GM19397 (cell line): ENCODE data around the gene ARHGEF17.

Source experiments
- ATAC-seq: cut with Tn5 transposase; IDR thresholded peaks from one replicate; pipeline ENCODE4 v1.9.1; 2021; ENCODE audit warnings: mild to moderate bottlenecking, moderate library complexity; ENCODE audit not compliant: unreplicated experiment

ARHGEF17 gene

DNA sequence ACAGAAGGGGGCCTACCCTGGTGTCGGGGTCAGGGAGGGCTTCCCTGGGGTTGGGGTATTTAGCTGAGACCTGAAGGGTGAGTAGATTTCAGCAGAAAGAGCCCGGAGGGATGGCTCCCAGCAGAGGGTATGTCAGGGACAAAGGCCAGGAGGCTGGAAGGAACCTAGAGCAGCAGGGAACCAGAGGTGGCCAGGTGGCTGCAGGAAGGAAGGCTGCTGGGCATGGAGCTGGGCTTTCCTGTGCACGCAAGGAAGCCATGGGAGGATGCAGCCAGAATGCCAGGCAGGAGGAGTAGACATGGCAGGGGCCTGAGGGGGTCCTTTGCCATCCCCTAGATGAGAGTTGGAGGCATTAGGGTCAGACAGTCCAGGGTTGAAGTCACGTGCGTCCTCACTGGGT lies 40.8 kb downstream of the ARHGEF17 start:
- ATAC-seq = no peak

GRCh38 chr11:73349633-73350032 lies 41.6 kb downstream of the ARHGEF17 start:
- ATAC-seq = no peak

- no peak for ATAC-seq
Observed at GRCh38 chr11:73350908-73351636, 43.0 kb downstream of the ARHGEF17 start.

GRCh38 chr11:73353422-73353821 lies 45.3 kb downstream of the ARHGEF17 start:
- ATAC-seq = no peak

GRCh38 chr11:73355109-73355508 lies 47.0 kb downstream of the ARHGEF17 start:
- no peak for ATAC-seq

DNA sequence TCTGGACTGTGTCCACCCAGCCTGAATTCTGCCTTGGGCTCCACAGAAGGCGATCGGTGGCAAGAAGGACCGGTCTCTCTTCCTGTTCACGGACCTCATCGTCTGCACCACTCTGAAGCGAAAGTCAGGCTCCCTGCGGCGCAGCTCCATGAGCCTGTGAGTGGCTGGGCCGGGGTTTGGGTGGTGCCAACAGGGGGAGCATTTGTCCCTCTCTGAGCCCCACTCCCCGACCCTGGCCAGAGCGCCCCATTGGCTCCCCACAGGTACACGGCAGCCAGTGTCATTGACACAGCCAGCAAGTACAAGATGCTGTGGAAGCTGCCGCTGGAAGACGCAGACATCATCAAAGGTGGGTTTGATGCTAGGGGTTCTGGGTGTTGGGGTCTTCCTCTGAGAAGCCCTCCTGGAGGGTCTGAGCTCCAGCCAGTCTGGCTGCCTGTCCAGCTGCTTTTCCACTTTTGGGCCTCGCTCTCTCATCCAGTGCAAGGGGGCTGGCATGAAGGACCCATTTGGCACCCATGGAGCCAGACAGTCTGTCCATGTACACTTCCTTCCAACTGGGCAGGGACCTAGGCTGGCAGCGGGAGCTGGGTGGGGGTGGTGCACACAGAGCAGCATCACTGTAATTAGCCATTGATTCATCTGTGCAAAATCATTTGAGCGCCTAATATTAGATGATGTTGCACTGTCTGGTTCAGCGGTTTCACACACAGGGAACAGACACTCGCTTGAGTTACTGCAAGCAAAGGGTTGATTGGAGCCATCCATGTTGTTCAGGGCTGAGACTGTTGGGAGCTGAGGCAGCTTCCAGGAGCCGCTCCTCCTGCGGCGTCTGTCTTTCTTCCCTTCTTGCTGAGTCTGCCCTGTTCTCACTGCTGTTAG lies 49.1 kb downstream of the ARHGEF17 start:
- ATAC-seq = no peak

DNA sequence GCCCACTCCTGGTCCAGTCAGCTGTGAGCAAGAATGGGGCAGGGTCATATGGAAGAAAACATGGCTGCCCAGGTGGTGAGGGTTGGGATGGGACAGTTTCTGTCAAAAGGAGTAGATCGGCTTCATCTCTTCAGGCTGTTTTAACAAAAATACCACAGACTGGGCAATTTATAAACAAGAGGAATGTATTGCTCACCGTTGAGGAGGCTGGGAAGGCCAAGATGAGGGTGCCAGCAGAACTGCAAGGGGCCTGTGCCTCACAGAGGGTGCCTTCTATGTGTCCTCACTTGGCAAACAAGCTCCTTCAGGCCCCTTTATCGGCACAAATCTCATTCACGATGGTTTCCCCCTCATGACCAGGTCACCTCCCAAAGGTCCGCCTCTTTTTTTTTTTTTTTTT lies 50.0 kb downstream of the ARHGEF17 start:
- ATAC-seq = no peak

DNA sequence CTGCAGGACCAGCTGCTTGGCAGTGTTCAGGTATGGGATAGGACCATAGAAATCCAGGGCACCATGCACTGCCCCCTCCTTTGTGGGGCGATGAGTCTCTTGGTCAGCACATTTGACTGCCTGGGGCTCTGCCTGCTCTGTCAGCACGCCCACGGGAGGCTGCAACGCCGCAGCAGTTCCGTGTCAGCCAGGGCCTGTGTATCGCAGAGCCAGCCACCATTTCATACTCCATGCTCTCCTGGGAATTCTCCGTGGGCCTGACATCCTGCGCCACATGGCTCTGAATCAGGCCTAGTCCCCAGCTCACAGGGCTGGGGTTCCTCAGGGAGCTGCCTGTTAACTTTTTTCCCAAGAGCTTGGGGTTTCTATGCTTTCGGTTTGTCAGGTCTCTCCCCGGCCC lies 51.3 kb downstream of the ARHGEF17 start:
- no peak for ATAC-seq

DNA sequence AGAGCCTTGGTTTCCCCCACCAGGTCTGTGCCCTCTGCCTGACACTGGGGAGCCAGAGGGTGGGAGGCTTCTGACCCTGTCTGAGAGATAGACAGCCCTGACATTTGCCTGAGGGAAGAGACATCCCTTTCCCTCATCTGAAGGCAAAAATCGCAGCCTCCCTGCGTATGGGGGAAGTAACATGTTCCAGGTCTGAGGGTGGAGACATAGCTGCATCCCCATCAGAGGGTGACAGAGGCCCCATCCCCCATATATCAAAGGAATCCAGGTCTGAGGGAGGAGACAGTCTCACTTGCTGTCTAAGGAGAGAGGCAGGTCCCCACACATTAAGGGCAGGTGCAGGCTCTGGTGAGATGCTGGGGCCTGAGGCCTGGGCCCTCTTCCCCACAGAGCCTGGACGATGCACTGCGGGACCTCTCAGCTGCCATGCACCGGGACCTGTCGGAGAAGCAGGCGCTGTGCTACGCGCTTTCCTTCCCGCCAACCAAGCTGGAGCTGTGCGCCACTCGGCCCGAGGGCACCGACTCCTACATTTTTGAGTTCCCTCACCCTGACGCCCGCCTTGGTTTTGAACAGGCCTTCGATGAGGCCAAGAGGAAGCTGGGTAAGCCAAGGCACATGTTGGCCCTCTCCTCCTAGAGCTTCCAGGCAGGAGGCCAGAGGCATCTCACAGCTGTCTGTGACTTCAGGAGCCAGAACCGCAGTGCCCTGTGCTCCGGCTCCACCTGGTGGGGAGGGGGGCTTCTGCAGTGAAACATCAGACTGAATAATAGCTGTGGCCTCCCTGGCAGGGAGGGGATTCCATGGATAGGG lies 52.1 kb downstream of the ARHGEF17 start:
- ATAC-seq = no peak

DNA sequence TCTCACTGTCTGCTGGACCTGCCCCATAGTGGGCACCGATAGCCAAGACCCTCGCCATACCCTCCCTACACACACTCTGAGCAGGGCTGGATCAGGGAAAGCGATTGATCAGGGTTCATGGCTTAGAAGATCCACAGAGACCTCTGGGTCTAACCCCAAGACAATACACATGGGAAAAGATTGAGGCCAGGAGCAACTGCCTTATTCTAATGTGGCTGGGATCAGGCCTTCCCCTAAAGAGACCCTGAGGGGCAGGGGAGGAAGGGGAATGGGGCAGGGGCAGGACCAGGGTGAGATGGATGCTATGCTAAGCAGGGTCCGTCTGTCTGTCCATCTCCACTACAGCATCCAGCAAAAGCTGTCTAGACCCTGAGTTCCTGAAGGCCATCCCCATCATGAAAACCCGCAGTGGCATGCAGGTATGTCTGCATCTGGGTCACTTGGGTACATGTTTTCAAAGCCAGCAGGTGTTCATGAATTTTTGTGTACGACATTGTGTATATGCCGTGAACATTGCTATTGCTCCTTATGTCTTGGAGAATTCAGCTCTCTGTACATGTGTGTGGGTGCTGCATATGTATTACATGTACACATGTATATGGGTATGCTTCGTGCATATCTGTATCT lies 52.8 kb downstream of the ARHGEF17 start:
- ATAC-seq = no peak

DNA sequence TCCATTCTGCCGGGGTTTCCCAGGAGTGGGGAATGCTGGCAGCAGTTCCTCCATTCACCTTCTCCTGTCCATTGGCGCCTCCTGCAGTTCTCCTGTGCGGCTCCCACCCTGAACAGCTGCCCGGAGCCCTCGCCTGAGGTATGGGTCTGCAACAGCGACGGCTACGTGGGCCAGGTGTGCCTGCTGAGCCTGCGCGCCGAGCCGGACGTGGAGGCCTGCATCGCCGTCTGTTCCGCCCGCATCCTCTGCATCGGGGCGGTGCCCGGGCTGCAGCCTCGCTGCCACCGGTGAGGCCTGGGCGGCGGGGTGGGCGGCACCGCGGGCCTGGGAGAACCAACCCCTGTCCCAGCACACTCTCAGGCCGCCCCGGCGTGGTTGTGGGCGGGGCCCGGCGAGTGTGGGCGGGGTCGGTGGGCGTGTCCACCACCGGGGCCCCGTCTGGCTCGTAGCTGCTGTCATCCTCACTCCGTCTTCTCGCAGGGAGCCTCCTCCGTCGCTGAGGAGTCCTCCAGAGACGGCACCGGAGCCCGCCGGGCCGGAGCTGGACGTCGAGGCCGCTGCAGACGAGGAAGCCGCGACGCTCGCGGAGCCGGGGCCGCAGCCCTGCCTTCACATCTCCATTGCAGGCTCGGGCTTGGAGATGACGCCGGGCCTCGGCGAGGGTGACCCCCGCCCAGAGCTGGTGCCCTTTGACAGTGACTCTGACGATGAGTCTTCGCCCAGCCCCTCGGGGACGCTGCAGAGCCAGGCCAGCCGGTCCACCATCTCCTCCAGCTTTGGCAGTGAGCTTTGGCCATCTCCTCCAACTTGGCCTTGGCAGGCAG lies 54.1 kb downstream of the ARHGEF17 start:
- ATAC-seq = no peak

DNA sequence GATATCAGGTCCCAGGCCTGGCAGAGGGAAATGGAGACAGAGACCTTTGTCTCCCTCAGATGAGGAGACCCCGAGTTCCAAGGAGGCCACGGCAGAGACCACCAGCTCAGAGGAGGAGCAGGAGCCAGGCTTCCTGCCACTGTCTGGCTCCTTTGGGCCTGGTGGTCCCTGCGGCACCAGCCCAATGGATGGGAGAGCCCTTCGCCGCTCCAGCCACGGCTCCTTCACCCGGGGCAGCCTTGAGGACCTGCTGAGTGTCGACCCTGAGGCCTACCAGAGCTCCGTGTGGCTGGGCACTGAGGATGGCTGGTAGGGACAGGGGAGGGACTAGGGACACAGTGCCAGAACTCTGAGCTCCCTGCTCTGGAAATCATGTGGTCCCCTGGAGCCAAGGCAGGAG lies 55.1 kb downstream of the ARHGEF17 start:
- no peak for ATAC-seq

DNA sequence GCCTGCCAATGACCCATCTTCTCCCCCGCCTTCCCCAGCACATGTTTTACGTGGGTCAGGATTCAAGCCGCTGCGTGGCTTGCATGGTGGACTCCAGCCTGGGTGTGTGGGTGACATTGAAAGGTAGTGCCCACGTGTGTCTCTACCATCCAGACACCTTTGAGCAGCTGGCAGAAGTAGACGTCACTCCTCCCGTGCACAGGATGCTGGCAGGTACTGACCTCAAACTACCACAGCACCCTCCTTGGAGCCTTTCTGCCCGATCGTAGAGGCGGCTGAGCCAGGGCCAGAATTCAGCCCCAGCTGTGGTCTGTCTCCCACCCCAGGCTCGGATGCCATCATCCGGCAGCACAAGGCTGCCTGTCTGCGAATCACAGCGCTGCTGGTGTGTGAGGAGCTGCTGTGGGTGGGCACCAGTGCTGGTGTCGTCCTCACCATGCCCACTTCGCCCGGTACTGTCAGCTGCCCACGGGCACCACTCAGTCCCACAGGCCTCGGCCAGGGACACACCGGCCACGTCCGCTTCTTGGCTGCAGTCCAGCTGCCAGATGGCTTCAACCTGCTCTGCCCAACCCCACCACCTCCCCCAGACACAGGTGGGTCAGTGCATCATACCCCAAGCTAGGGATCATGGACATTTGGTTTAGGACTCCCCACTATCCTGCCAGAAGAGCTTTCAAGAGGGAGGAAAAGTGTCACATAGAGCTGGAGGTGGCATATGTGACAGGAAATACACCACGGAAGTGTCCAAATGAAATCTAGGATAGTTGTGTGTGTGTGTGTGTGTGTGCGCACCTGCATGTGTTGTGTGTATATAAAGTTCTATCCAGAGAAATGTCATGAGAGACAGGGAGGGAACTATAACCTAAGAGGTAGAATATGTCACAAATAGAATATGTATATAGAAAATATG lies 57.5 kb downstream of the ARHGEF17 start:
- ATAC-seq = no peak

- ATAC-seq = no peak
Observed at GRCh38 chr11:73366265-73366610, 58.2 kb downstream of the ARHGEF17 start.

GRCh38 chr11:73366953-73367352 lies 58.9 kb downstream of the ARHGEF17 start:
- no peak for ATAC-seq

- ATAC-seq = no peak
Observed at GRCh38 chr11:73367482-73368024, 59.5 kb downstream of the ARHGEF17 start.

GRCh38 chr11:73372375-73372993 lies 64.4 kb downstream of the ARHGEF17 start:
- no peak for ATAC-seq

GRCh38 chr11:73374151-73374550 lies 66.1 kb downstream of the ARHGEF17 start:
- ATAC-seq = no peak

DNA sequence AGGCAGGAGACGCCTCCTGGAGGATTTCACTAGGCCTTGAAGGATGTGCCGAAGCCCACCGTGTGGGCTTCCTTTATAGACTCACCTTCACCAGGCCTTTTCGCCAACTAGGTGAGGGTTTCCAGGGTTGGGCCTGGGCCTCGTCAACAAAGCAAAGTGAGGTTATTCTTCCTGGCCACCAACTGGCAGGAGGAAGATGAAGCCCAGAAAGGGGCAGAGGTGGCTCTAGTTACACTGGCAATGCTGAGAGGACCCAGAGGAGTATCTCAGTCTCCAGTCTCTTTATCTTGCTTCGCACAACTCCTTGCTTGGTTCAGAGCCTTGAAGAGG lies 67.7 kb downstream of the ARHGEF17 start:
- ATAC-seq = no peak
